WTC11 (cell line): ENCODE measurements around the gene RELCH. TPM values are rescaled to one million over a fixed set of nuclear protein-coding genes. Genes with fewer than 3 reads are reported as not detected.

Experiments
- ATF2 ChIP-seq: sonication (generic); formaldehyde crosslinking; IDR thresholded peaks from 2 replicates; pipeline ENCODE4 v1.8.1; 2022; ENCODE audit warnings: low read depth, missing genetic modification reagents, borderline replicate concordance
- EMX1 ChIP-seq: fragments of 250-450 bp; sonication (Bioruptor Pico); IDR thresholded peaks from 2 replicates; pipeline ENCODE4 v1.8.0; 2021; ENCODE audit warnings: mild to moderate bottlenecking
- HMGA2 ChIP-seq: fragments of 250-450 bp; sonication (Bioruptor Pico); IDR thresholded peaks from 2 replicates; pipeline ENCODE4 v1.4.0; 2021; ENCODE audit warnings: mild to moderate bottlenecking, moderate library complexity
- JUN ChIP-seq: sonication (generic); formaldehyde crosslinking; IDR thresholded peaks from 2 replicates; pipeline ENCODE4 v1.8.0; 2023; ENCODE audit warnings: mild to moderate bottlenecking, missing genetic modification reagents
- MLX ChIP-seq: sonication (generic); formaldehyde crosslinking; IDR thresholded peaks from 2 replicates; pipeline ENCODE4 v1.8.1; 2023; ENCODE audit warnings: mild to moderate bottlenecking, missing genetic modification reagents, moderate library complexity
- NFYB ChIP-seq: sonication (generic); formaldehyde crosslinking; conservative IDR thresholded peaks from 2 replicates; pipeline ENCODE4 v1.8.0; 2022; ENCODE audit warnings: low read depth, missing genetic modification reagents
- NR3C1 ChIP-seq: sonication (generic); formaldehyde crosslinking; conservative IDR thresholded peaks from 2 replicates; pipeline ENCODE4 v1.8.1; 2023; ENCODE audit warnings: low read depth, mild to moderate bottlenecking, missing genetic modification reagents
- RELA ChIP-seq: sonication (generic); formaldehyde crosslinking; IDR thresholded peaks from 2 replicates; pipeline ENCODE4 v1.8.1; 2022; ENCODE audit warnings: missing genetic modification reagents, mild to moderate bottlenecking, borderline replicate concordance
- STAT6 ChIP-seq: sonication (generic); formaldehyde crosslinking; conservative IDR thresholded peaks from 2 replicates; pipeline ENCODE4 v1.8.1; 2023; ENCODE audit warnings: mild to moderate bottlenecking, low read depth, missing genetic modification reagents, moderate library complexity
- TCF7 ChIP-seq: sonication (generic); formaldehyde crosslinking; IDR thresholded peaks from 2 replicates; pipeline ENCODE4 v1.8.0; 2022; ENCODE audit warnings: mild to moderate bottlenecking, low read depth, missing genetic modification reagents, moderate library complexity
- TEAD4 ChIP-seq: sonication (generic); formaldehyde crosslinking; IDR thresholded peaks from 2 replicates; pipeline ENCODE4 v1.8.0; 2022; ENCODE audit warnings: mild to moderate bottlenecking, missing genetic modification reagents
- USF1 ChIP-seq: sonication (generic); formaldehyde crosslinking; IDR thresholded peaks from 2 replicates; pipeline ENCODE4 v1.8.0; 2022; ENCODE audit warnings: mild to moderate bottlenecking, missing genetic modification reagents
- ZMAT4 ChIP-seq: fragments of 250-450 bp; sonication (Bioruptor Pico); IDR thresholded peaks from 2 replicates; pipeline ENCODE4 v1.9.0; 2021; ENCODE audit warnings: mild to moderate bottlenecking
- ZNF416 ChIP-seq: fragments of 250-450 bp; sonication (Bioruptor Pico); IDR thresholded peaks from 2 replicates; pipeline ENCODE4 v1.9.0; 2021; ENCODE audit warnings: mild to moderate bottlenecking, inconsistent platforms
- ZNF425 ChIP-seq: fragments of 250-450 bp; sonication (Bioruptor Pico); conservative IDR thresholded peaks from 2 replicates; pipeline ENCODE4 v1.9.0; 2021; ENCODE audit warnings: mild to moderate bottlenecking
- total RNA-seq: library from RNA; stranded (reverse); gene quantifications from 3 replicates; pipeline ENCODE4 v1.2.3, GENCODE V29; 2021
- TF ChIP-seq, protein P1 (sequence below): sonication (generic); formaldehyde crosslinking; IDR thresholded peaks from 2 replicates; pipeline ENCODE4 v1.8.1; 2022; ENCODE audit warnings: mild to moderate bottlenecking, missing genetic modification reagents, moderate library complexity, borderline replicate concordance
- TF ChIP-seq, protein P2 (sequence below): sonication (generic); formaldehyde crosslinking; IDR thresholded peaks from 2 replicates; pipeline ENCODE4 v1.8.0; 2023; ENCODE audit warnings: missing genetic modification reagents, mild to moderate bottlenecking, borderline replicate concordance
- TF ChIP-seq, protein P3 (sequence below): sonication (generic); formaldehyde crosslinking; IDR thresholded peaks from 2 replicates; pipeline ENCODE4 v1.8.1; 2022; ENCODE audit warnings: missing genetic modification reagents, borderline replicate concordance
- TF ChIP-seq, protein P4 (sequence below): sonication (generic); formaldehyde crosslinking; IDR thresholded peaks from 2 replicates; pipeline ENCODE4 v1.8.0; 2022; ENCODE audit warnings: mild to moderate bottlenecking, missing genetic modification reagents
- TF ChIP-seq, protein P5 (sequence below): fragments of 250-450 bp; sonication (Bioruptor Pico); IDR thresholded peaks from 2 replicates; pipeline ENCODE4 v2.1.2; 2022; ENCODE audit warnings: mild to moderate bottlenecking, moderate library complexity

Gene RELCH
- total RNA-seq, 1 experiment from 2014 or later, result 30.2 TPM

GRCh38 chr18:62323483-62324180 is 136.6 kb downstream of the RELCH start (continued):
- TF ChIP-seq ZNF425 (no peak), STAT6 (no peak), TEAD4 (CRISPR knock-in tag) (no peak), JUN (CRISPR knock-in tag) (no peak), NR3C1 (CRISPR knock-in tag) (no peak), ZNF416 (CRISPR knock-in tag) (no peak), ZMAT4 (CRISPR knock-in tag) (no peak), HMGA2 (CRISPR knock-in tag) (no peak), ATF2 (CRISPR knock-in tag) (no peak), MLX (CRISPR knock-in tag) (no peak), RELA (CRISPR knock-in tag) (no peak), TCF7 (no peak), NFYB (CRISPR knock-in tag) (no peak), EMX1 (CRISPR knock-in tag) (no peak), USF1 (CRISPR knock-in tag) (no peak)
- TF ChIP-seq, protein P1, sequence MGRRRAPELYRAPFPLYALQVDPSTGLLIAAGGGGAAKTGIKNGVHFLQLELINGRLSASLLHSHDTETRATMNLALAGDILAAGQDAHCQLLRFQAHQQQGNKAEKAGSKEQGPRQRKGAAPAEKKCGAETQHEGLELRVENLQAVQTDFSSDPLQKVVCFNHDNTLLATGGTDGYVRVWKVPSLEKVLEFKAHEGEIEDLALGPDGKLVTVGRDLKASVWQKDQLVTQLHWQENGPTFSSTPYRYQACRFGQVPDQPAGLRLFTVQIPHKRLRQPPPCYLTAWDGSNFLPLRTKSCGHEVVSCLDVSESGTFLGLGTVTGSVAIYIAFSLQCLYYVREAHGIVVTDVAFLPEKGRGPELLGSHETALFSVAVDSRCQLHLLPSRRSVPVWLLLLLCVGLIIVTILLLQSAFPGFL, result no peak
- TF ChIP-seq, protein P2, sequence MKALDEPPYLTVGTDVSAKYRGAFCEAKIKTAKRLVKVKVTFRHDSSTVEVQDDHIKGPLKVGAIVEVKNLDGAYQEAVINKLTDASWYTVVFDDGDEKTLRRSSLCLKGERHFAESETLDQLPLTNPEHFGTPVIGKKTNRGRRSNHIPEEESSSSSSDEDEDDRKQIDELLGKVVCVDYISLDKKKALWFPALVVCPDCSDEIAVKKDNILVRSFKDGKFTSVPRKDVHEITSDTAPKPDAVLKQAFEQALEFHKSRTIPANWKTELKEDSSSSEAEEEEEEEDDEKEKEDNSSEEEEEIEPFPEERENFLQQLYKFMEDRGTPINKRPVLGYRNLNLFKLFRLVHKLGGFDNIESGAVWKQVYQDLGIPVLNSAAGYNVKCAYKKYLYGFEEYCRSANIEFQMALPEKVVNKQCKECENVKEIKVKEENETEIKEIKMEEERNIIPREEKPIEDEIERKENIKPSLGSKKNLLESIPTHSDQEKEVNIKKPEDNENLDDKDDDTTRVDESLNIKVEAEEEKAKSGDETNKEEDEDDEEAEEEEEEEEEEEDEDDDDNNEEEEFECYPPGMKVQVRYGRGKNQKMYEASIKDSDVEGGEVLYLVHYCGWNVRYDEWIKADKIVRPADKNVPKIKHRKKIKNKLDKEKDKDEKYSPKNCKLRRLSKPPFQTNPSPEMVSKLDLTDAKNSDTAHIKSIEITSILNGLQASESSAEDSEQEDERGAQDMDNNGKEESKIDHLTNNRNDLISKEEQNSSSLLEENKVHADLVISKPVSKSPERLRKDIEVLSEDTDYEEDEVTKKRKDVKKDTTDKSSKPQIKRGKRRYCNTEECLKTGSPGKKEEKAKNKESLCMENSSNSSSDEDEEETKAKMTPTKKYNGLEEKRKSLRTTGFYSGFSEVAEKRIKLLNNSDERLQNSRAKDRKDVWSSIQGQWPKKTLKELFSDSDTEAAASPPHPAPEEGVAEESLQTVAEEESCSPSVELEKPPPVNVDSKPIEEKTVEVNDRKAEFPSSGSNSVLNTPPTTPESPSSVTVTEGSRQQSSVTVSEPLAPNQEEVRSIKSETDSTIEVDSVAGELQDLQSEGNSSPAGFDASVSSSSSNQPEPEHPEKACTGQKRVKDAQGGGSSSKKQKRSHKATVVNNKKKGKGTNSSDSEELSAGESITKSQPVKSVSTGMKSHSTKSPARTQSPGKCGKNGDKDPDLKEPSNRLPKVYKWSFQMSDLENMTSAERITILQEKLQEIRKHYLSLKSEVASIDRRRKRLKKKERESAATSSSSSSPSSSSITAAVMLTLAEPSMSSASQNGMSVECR (CRISPR knock-in tag), result no peak
- TF ChIP-seq, protein P3, sequence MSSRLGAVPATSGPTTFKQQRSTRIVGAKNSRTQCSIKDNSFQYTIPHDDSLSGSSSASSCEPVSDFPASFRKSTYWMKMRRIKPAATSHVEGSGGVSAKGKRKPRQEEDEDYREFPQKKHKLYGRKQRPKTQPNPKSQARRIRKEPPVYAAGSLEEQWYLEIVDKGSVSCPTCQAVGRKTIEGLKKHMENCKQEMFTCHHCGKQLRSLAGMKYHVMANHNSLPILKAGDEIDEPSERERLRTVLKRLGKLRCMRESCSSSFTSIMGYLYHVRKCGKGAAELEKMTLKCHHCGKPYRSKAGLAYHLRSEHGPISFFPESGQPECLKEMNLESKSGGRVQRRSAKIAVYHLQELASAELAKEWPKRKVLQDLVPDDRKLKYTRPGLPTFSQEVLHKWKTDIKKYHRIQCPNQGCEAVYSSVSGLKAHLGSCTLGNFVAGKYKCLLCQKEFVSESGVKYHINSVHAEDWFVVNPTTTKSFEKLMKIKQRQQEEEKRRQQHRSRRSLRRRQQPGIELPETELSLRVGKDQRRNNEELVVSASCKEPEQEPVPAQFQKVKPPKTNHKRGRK (CRISPR knock-in tag), result no peak
- TF ChIP-seq, protein P4, sequence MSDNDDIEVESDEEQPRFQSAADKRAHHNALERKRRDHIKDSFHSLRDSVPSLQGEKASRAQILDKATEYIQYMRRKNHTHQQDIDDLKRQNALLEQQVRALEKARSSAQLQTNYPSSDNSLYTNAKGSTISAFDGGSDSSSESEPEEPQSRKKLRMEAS (CRISPR knock-in tag), result no peak
- TF ChIP-seq, protein P5, sequence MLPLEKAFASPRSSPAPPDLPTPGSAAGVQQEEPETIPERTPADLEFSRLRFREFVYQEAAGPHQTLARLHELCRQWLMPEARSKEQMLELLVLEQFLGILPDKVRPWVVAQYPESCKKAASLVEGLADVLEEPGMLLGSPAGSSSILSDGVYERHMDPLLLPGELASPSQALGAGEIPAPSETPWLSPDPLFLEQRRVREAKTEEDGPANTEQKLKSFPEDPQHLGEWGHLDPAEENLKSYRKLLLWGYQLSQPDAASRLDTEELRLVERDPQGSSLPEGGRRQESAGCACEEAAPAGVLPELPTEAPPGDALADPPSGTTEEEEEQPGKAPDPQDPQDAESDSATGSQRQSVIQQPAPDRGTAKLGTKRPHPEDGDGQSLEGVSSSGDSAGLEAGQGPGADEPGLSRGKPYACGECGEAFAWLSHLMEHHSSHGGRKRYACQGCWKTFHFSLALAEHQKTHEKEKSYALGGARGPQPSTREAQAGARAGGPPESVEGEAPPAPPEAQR (CRISPR knock-in tag), result no peak
